ENCODE measurements around the gene COA7. TPM values are rescaled to one million over a fixed set of nuclear protein-coding genes. Genes with fewer than 3 reads are reported as not detected.

COA7 gene
- total RNA-seq, 1 donor from 2014 or later, result 9.8 TPM

GRCh38 chr1:52677076-52677806 is 20.9 kb downstream of the COA7 start:
- no peak for DNase-seq (ENCODE audit: extremely low spot score in 2 of 2)
- intact Hi-C loops (cut with DNase I), result no loop called here
- peaks cover 7% of the 10 kb centered on the region for H3K4me1 ChIP-seq
- no peaks in the 10 kb centered on the region for H3K9me3 ChIP-seq
- H3K27me3 ChIP-seq, result no peaks in the 10 kb centered on the region
- H3K27ac ChIP-seq, result no peak overlapping the region
- no peak overlapping the region for H3K4me3 ChIP-seq
- no peaks in the 10 kb centered on the region for H3K36me3 ChIP-seq
- TF ChIP-seq POLR2A (IDR thresholded peaks at IDR 0.05) (no peak), CTCF (IDR thresholded peaks at IDR 0.05) (no peak)

- DNase-seq (ENCODE audit: extremely low spot score in 2 of 2), result no peak
- Histone ChIP-seq H3K4me3 (no peak overlapping the region), H3K9me3 (no peaks in the 10 kb centered on the region), H3K4me1 (peaks cover 7% of the 10 kb centered on the region), H3K27me3 (no peaks in the 10 kb centered on the region), H3K27ac (no peak overlapping the region), H3K36me3 (no peaks in the 10 kb centered on the region)
- TF ChIP-seq POLR2AphosphoS5 (IDR thresholded peaks at IDR 0.05; ENCODE audit: insufficient read depth in 1 of 2, low read depth in 1 of 2) (no peak), CTCF (IDR thresholded peaks at IDR 0.05) (no peak), POLR2A (IDR thresholded peaks at IDR 0.05) (no peak)
- intact Hi-C loops (cut with DNase I), result no loop called here
Measured at GRCh38 chr1:52676249-52676903, 21.8 kb downstream of the COA7 start.

- H3K27me3 ChIP-seq, result no peaks in the 10 kb centered on the region
- intact Hi-C loops (cut with DNase I), result no loop called here
- DNase-seq (ENCODE audit: extremely low spot score in 2 of 2), result no peak
- H3K27ac ChIP-seq, result no peak overlapping the region
- no peaks in the 10 kb centered on the region for H3K9me3 ChIP-seq
- no peaks in the 10 kb centered on the region for H3K36me3 ChIP-seq
- TF ChIP-seq POLR2A (IDR thresholded peaks at IDR 0.05) (no peak), CTCF (IDR thresholded peaks at IDR 0.05) (no peak), POLR2AphosphoS5 (IDR thresholded peaks at IDR 0.05; ENCODE audit: insufficient read depth in 1 of 2, low read depth in 1 of 2) (no peak)
- H3K4me1 ChIP-seq, result peaks cover 7% of the 10 kb centered on the region
- H3K4me3 ChIP-seq, result no peak overlapping the region
Measured at GRCh38 chr1:52674497-52675384, 23.4 kb downstream of the COA7 start.

GRCh38 chr1:52673513-52673912 is 24.6 kb downstream of the COA7 start:
- Histone ChIP-seq H3K36me3 (no peaks in the 10 kb centered on the region), H3K4me3 (no peak overlapping the region), H3K27me3 (no peaks in the 10 kb centered on the region), H3K9me3 (no peaks in the 10 kb centered on the region), H3K27ac (no peak overlapping the region), H3K4me1 (peaks cover 7% of the 10 kb centered on the region)
- no peak for DNase-seq (ENCODE audit: extremely low spot score in 2 of 2)
- intact Hi-C loops (cut with DNase I), result no loop called here
- TF ChIP-seq POLR2AphosphoS5 (IDR thresholded peaks at IDR 0.05; ENCODE audit: insufficient read depth in 1 of 2, low read depth in 1 of 2), result no peak
- no peak for TF ChIP-seq POLR2A (IDR thresholded peaks at IDR 0.05)
- no peak for TF ChIP-seq CTCF (IDR thresholded peaks at IDR 0.05)

Measured in vagina (tissue), 2 donors.